Stimulated activated naive CD4-positive, alpha-beta T cell (primary cell): ENCODE measurements around the gene RFX3.
"Not testable (repeated sequence)": the region's sequence is repeated elsewhere in the genome, so short reads cannot be mapped to it uniquely, and the experiment has no call there.

Experiments used
- DNase-seq, 6 experiments: peaks; one replicate each; lab custom pipeline; 2025; lab: John Stamatoyannopoulos, UW

The RFX3 gene

GRCh38 chr9:3346549-3346948 lies 179.3 kb downstream of the RFX3 start:
- DNase-seq: no peak

- DNase-seq: no peak
These were observed 182.1 kb downstream of the RFX3 start for GRCh38 chr9:3343671-3344070.

- DNase-seq: no peak
These were observed 183.5 kb downstream of the RFX3 start for GRCh38 chr9:3342159-3342777.

- DNase-seq: no peak
These were observed 188.1 kb downstream of the RFX3 start for GRCh38 chr9:3337515-3338225.

- DNase-seq: no peak
These were observed 188.8 kb downstream of the RFX3 start for GRCh38 chr9:3336951-3337350.

- DNase-seq: no peak
These were observed 193.0 kb downstream of the RFX3 start for GRCh38 chr9:3332802-3333201.

- no peak for DNase-seq
These were observed 194.0 kb downstream of the RFX3 start for GRCh38 chr9:3331801-3332200.

- no peak for DNase-seq
These were observed 194.9 kb downstream of the RFX3 start for GRCh38 chr9:3330792-3331420.

- no peak for DNase-seq
These were observed 196.4 kb downstream of the RFX3 start for GRCh38 chr9:3329361-3329760.

- DNase-seq: no peak
These were observed 202.1 kb downstream of the RFX3 start for GRCh38 chr9:3323714-3324113.

- DNase-seq: no peak
These were observed 204.6 kb downstream of the RFX3 start for GRCh38 chr9:3321186-3321585.

GRCh38 chr9:3312595-3312994 lies 213.2 kb downstream of the RFX3 start:
- DNase-seq: not testable (repeated sequence)

- DNase-seq: no peak
These were observed 217.2 kb downstream of the RFX3 start for GRCh38 chr9:3308609-3309008.

- DNase-seq: not testable (repeated sequence)
These were observed 221.4 kb downstream of the RFX3 start for GRCh38 chr9:3304388-3304787.

- DNase-seq: no peak
These were observed 225.9 kb downstream of the RFX3 start for GRCh38 chr9:3299872-3300271.

- no peak for DNase-seq
These were observed 229.3 kb downstream of the RFX3 start for GRCh38 chr9:3296536-3296935.

GRCh38 chr9:3292311-3292710 lies 233.5 kb downstream of the RFX3 start:
- no peak for DNase-seq

GRCh38 chr9:3290231-3290840 lies 235.5 kb downstream of the RFX3 start:
- no peak for DNase-seq

- no peak for DNase-seq
These were observed 237.1 kb downstream of the RFX3 start for GRCh38 chr9:3288686-3289085.

GRCh38 chr9:3285365-3286161 lies 240.2 kb downstream of the RFX3 start:
- DNase-seq: no peak

- no peak for DNase-seq
These were observed 243.4 kb downstream of the RFX3 start for GRCh38 chr9:3282365-3282764.

GRCh38 chr9:3281399-3281798 lies 244.4 kb downstream of the RFX3 start:
- no peak for DNase-seq
